Measurements from ENCODE around the gene MALT1.

Gene MALT1

DNA sequence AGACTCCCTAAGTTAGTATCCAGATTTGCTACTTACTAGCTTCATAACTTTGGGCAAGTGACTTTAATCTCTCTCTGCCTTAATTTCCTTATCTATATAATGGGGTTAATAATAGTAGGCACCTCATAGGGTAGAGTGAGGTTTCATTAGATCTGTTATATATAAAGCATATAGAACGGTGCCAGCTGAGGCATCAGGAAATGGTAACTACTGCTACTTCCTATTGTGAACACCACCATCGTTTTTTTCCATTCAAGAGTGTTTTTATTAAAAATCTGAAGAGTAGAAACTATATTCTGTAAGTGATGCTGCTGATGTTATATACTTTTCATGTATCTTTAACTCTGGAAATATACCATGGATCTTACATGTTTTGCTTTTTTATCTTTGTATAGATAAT is 44.3 kb downstream of the MALT1 start:
- no peak for DNase-seq (ENCODE audit: low read depth)

DNA sequence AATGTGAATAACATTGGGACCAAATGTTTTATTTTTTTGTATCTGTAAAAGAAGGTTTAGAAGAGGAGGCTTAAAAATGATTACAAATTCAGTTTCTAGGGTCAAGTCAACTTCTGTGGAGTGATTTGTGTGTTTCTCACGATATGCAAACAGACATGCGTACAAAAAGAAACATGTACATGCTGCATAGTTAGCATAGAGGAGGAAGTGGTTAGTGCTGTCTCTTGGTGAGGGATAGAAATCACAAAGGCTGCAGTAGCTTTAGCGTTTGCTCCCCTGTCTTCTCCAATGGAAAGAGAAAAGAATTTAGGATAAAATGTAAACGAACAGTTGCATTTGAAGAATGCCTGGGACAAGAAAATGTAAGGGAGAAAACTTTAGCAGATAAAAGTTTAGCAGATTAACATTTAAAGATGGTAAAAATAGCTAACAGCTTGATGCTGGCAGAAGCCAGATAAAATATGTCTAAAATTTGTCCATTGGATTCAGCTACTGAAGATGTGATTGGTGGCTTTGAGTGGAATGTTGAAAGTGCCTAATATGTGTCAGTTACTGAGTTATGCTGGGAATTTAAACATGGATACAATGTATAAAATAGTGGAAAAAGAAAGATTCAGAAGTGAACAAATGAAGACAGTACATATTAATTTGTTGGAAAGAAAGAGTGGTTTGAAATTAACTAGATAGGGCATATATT is 44.9 kb downstream of the MALT1 start:
- TF ChIP-seq, protein P1, sequence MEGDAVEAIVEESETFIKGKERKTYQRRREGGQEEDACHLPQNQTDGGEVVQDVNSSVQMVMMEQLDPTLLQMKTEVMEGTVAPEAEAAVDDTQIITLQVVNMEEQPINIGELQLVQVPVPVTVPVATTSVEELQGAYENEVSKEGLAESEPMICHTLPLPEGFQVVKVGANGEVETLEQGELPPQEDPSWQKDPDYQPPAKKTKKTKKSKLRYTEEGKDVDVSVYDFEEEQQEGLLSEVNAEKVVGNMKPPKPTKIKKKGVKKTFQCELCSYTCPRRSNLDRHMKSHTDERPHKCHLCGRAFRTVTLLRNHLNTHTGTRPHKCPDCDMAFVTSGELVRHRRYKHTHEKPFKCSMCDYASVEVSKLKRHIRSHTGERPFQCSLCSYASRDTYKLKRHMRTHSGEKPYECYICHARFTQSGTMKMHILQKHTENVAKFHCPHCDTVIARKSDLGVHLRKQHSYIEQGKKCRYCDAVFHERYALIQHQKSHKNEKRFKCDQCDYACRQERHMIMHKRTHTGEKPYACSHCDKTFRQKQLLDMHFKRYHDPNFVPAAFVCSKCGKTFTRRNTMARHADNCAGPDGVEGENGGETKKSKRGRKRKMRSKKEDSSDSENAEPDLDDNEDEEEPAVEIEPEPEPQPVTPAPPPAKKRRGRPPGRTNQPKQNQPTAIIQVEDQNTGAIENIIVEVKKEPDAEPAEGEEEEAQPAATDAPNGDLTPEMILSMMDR (conservative IDR thresholded peaks at IDR 0.05; ENCODE audit: low read depth, low read length) = no peak
- peak; percentile 21 for DNase-seq (ENCODE audit: low read depth)
- no peak overlapping the region for H3K4me3 ChIP-seq (ENCODE audit: low read depth, low read length)

More for the DNA sequence above, 44.3 kb downstream of the MALT1 start:
- H3K4me3 ChIP-seq (ENCODE audit: low read depth, low read length) = no peak overlapping the region
- TF ChIP-seq, protein P1 (conservative IDR thresholded peaks at IDR 0.05; ENCODE audit: low read depth, low read length) = no peak

DNA sequence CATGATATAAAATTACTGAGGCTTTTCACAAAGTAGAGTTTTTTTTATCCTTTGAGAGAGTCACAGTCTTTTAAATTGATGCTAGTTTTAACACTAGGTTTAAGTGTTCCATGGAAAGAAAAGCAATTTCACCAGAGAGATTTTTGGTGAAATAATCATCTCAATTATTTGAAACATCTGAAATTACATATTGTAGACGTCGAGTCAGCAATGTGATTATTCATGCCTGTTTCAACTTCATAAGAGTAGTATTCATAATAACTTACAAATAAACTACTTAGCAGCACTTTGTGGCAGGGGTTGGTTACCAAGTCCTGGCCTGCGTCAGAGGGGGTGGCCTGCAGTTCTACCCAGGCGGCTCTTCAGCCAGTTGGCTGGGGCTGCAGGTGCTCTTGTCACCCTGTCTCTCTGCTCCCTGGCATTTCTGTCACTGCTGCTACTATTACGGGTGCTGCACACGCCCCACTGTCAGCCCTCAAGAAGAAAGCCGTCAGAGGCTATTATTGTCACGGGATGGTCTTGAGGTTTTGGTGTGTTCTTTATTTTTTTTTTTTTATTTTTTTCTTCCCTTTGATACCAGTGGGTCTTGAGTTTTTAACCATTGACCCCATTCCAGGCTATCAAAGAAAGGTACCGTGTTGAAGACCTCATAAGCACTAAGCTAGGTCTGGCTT is 50.4 kb downstream of the MALT1 start:
- H3K4me3 ChIP-seq (ENCODE audit: low read depth, low read length) = no peak overlapping the region
- DNase-seq (ENCODE audit: low read depth) = no peak
- TF ChIP-seq, protein P1 (conservative IDR thresholded peaks at IDR 0.05; ENCODE audit: low read depth, low read length) = no peak

DNA sequence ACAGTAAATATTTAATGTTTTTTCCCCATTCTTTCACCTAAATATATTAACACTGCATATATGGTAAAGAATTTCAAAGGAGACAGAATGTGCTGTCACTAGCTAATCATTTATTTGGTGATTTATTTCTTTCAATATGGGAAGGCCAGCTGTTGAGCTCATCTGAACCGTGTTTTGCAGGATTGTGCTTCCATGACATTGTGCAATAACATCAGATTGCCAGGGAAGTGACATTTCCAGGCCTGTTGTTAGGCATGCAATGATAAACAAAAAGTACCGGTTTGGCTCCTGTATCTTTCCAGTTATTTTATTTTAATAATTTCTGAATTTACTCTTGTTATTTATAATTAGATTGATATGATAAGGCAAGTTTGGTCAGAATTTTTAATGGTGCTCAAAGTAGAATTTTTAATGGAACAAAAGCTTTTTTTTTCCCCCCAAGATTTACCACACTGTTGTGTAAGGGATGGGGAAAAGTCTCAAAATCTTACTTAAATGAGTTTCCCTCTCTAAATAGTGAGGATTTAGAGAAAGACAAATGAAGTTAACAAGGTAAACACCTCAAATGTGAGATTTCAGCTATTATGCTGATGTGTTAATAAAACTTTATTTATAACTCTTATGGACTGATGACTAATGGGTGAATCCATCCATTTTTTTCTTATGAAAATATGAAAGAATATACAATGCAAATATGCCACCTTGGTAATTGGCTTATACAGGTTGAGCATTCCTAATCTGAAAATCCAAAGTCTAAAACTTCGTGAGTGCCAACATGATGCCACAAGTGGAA is 52.7 kb downstream of the MALT1 start:
- TF ChIP-seq, protein P1 (conservative IDR thresholded peaks at IDR 0.05; ENCODE audit: low read depth, low read length) = no peak
- H3K4me3 ChIP-seq (ENCODE audit: low read depth, low read length) = no peak overlapping the region
- DNase-seq (ENCODE audit: low read depth) = no peak

DNA sequence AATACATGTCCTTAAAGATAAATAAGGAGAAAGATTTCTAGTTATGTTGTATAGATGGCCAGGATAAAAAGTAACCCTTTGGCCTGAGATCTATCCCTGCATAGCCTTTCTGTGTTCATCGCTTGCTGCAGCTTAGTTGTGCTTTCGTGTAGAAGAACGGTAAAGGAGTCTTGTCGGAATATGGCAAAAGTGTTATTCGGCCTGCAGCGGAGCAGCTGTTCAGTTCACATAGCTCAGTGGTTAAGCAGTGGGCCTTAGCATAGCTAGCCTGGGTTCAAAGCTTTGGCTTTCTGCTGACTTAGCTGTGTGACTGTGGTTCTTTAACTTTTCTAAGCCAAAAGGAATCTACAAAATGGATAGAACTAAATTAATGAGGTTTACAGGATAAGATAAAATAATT is 55.4 kb downstream of the MALT1 start:
- H3K4me3 ChIP-seq (ENCODE audit: low read depth, low read length) = no peak overlapping the region
- TF ChIP-seq, protein P1 (conservative IDR thresholded peaks at IDR 0.05; ENCODE audit: low read depth, low read length) = no peak
- no peak for DNase-seq (ENCODE audit: low read depth)

DNA sequence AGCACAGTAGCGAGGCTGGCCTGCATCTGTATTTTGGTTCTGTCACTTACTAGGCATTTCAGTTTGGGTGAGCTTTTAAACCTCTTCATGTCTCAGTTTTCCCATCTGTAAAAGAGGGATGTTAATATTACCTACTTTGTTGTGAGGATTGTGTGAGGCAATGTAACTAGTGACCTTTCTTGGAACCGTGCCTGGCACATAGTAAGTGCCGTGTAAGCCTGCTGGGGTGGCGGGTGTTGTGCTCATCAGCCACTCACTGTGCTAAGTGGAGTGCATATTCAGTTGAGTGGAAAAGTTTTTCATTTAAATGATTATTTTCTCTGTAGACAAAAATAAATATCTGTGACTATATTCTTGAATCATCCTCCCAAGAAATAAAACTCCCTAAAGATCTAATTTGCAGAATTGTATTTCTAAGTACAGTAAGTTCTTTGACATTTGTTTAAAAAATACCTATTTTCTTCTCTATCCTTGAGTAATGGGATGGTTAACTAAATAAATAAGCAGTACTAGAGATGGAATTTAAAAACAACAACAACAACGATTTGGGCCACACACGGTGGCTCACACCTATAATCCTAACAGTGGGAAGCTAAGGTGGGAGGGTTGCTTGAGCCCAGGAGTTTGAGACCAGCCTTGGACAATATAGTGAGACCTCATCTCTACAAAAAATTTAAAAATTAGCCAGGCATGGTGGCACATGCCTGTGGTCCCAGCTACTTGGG is 56.7 kb downstream of the MALT1 start:
- DNase-seq (ENCODE audit: low read depth) = peak; percentile 81
- H3K4me3 ChIP-seq (ENCODE audit: low read depth, low read length) = no peak overlapping the region
- TF ChIP-seq, protein P1 (conservative IDR thresholded peaks at IDR 0.05; ENCODE audit: low read depth, low read length) = no peak
